ENCODE data around the gene PCDH1. TPM values are rescaled to one million over a fixed set of nuclear protein-coding genes. Genes with fewer than 3 reads are reported as not detected.
"Not testable (repeated sequence)": the region's sequence is repeated elsewhere in the genome, so short reads cannot be mapped to it uniquely, and the experiment has no call there.

PCDH1 gene
- 100 to 1,000 TPM in 1 of 9 donors, 10 to 100 TPM in 8; 10.2 to 106 (median 19.2) TPM for total RNA-seq
- 10 to 100 TPM; 13.5 to 25.8 TPM for polyA plus RNA-seq
- long read RNA-seq, donor 1, partial matches to known transcripts, result 0 of 5 reads
- long read RNA-seq, donor 1, other reads (novel, unspliced or antisense), result 5 of 5 reads
- long read RNA-seq, donor 2, partial matches to known transcripts, result 4 of 14 reads
- long read RNA-seq, donor 2, other reads (novel, unspliced or antisense), result 9 of 14 reads
- long read RNA-seq, donor 3, partial matches to known transcripts, result 1 of 5 reads
- long read RNA-seq, donor 3, other reads (novel, unspliced or antisense), result 4 of 5 reads

DNA sequence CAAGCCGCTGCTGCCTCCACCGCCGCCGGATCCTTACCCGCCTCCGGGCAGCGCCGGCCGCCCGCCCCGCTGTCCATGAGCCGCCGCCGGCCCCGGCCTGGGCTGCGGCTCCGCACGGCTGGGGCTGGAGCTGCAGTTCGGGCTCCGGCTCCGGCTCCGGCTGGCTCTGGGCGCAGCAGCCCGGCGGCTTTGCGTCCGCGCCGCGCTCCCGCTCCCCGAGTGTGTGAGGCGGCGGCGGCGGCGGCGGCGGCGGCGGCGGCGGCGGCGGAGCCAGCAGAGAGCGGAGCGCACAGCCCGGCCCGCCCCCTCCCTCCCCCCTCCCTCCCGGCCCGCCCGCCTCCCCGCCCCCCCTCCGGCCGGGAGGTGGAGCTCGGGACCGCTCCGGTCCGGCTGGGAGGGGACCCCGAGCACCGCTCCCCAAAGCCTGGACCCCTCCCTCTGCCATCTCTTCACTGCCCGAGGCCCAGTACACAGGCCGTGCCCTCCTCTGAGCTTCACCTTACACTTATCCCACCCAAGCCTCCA is at the start of gene PCDH1:
TSS of gene PCDH1 (minus strand) at position 225 of the 525 bp plus-strand sequence. CDS start at position 77, 148 bp downstream.
- Histone ChIP-seq H3K9me3 (no peaks in the 10 kb centered on the region), H3K4me1 (peaks cover 0 to 90% (median 60%) of the 10 kb centered on the region in 12 donors), H3K27me3 (peaks cover 3 to 88% (median 32%) of the 10 kb centered on the region in 9 donors), H3K27ac (peak within 1 kb of the TSS; percentile 76 to 94 (median 90)), H3K36me3 (no peaks in the 10 kb centered on the region), H3K4me3 (peak within 1 kb of the TSS; percentile 66 to 95 (median 80))
- 0 to 1% (median 0%) methylated on average over 4 to 53 of the region's 63 CpGs for WGBS, 4 donors
- ATAC-seq (peak; percentile 48 to 62 (median 54)), DNase-seq (peak in 4 of 5 donors; percentile 53 to 68 (median 64))
- TF ChIP-seq, protein P1, sequence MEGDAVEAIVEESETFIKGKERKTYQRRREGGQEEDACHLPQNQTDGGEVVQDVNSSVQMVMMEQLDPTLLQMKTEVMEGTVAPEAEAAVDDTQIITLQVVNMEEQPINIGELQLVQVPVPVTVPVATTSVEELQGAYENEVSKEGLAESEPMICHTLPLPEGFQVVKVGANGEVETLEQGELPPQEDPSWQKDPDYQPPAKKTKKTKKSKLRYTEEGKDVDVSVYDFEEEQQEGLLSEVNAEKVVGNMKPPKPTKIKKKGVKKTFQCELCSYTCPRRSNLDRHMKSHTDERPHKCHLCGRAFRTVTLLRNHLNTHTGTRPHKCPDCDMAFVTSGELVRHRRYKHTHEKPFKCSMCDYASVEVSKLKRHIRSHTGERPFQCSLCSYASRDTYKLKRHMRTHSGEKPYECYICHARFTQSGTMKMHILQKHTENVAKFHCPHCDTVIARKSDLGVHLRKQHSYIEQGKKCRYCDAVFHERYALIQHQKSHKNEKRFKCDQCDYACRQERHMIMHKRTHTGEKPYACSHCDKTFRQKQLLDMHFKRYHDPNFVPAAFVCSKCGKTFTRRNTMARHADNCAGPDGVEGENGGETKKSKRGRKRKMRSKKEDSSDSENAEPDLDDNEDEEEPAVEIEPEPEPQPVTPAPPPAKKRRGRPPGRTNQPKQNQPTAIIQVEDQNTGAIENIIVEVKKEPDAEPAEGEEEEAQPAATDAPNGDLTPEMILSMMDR (IDR thresholded peaks at IDR 0.05), result no peak
- peak in 1 of 2 donors; percentile 55 for TF ChIP-seq POLR2A (IDR thresholded peaks at IDR 0.05)
- intact Hi-C loops (cut with DNase I), result loop anchor here (1.0 to 10.0 kb wide), 16 partner anchors 29 to 185 kb away; no protein-coding TSS in a partner anchor

DNA sequence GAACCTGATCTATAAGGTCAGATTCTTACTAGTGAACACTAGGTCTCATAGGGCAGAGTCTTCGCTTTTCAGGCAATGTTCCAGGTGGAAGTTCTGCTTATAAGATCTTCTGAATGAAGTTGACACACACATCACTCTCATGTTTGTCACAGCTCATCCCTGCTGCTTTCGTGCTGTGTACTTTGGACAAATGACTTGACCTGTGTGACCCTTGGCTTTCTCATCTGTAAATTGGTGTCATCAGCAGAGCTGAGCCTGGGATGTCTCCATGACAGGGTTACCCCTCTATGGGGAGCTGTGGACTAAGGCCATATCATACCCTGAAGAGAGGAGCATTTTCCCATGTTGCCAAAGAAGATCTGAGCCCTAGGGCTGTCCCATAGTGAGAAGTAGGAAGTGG is 48.2 kb upstream of the PCDH1 start:
- H3K27ac ChIP-seq, result peak overlapping the region in 1 of 12 donors; percentile 70
- no peaks in the 10 kb centered on the region for H3K9me3 ChIP-seq
- peaks cover 4 to 60% (median 28%) of the 10 kb centered on the region in 12 donors for H3K4me1 ChIP-seq
- H3K27me3 ChIP-seq, result no peaks in the 10 kb centered on the region
- ATAC-seq, result no peak
- peaks cover 0 to 71% (median 67%) of the 10 kb centered on the region in 9 donors for H3K36me3 ChIP-seq
- no peak overlapping the region for H3K4me3 ChIP-seq
- intact Hi-C loops (cut with DNase I), result no loop called here
- 68 to 79% (median 74%) methylated on average over 2 of the region's 2 CpGs for WGBS, 4 donors
- DNase-seq, result no peak
- TF ChIP-seq POLR2A (IDR thresholded peaks at IDR 0.05), result no peak
- TF ChIP-seq, protein P1 (IDR thresholded peaks at IDR 0.05), result no peak

DNA sequence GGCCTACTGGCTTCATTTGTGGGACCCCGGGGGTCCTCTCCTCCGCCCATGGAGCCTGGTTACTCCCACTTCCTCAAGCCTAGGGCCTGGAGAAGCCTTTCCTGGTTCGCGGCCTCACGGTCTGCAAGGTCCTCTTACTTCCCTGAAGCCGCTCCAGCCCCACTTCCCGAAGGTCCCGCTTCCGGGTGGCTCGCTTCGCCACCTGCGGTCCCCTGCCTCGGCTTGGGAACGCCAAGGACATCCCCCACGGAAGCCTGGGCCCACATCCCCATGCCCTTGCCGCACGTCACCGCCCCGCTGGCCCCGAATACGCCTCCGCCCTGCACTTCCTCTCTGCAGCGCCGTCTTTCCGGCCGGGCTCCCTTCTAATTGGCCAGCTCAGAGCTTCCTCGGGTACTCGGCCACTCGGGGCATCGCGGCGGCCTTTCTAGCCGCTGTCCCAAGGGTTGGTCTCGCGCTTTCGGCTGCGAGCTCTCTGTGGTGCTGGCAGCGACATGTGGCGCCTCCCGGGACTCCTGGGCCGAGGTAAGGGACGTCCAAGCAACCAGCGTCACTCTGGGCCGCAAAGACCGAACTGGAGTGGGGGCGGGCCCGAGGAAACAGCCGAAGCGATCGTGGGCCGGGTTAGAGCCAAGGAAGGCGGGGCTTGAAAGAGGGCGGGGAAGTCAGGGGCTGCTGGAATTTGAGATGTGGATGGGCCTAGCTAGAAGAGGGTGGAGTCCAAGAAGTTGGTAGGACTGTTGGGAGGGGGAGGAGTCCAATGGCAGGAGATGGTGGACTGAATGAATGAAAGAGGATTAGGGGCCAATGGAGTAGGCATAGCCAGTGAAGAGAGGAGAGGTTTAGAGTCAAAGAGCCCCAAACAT is 45.5 kb upstream of the PCDH1 start, which contains the start of gene DELE1:
TSS of gene DELE1 (plus strand) at position 424 of the 866 bp plus-strand sequence. CDS start at position 495, 71 bp downstream.
- Histone ChIP-seq H3K9me3 (no peaks in the 10 kb centered on the region), H3K36me3 (peaks cover 0 to 43% (median 39%) of the 10 kb centered on the region in 9 donors), H3K27me3 (no peaks in the 10 kb centered on the region), H3K4me1 (peaks cover 4 to 46% (median 24%) of the 10 kb centered on the region in 12 donors), H3K4me3 (peak within 1 kb of the TSS; percentile 19 to 90 (median 66)), H3K27ac (peak within 1 kb of the TSS; percentile 89 to 99 (median 96))
- ATAC-seq, result peak; percentile 97 to 99 (median 98)
- WGBS, 4 donors, result 0% methylated on average over 23 to 53 of the region's 53 CpGs
- intact Hi-C loops (cut with DNase I), result loop anchor here in 7 of 10 donors (2.0 to 5.0 kb wide), 5 partner anchors 34 to 231 kb away; partner anchors contain the start of gene PCDH12 (in 5 of the 7)
- DNase-seq, result peak; percentile 96 to 98 (median 97)
- TF ChIP-seq, protein P1 (IDR thresholded peaks at IDR 0.05), result peak in 3 of 12 donors; percentile 8 to 18 (median 9)
- TF ChIP-seq POLR2A (IDR thresholded peaks at IDR 0.05), result peak; percentile 13 to 87

DNA sequence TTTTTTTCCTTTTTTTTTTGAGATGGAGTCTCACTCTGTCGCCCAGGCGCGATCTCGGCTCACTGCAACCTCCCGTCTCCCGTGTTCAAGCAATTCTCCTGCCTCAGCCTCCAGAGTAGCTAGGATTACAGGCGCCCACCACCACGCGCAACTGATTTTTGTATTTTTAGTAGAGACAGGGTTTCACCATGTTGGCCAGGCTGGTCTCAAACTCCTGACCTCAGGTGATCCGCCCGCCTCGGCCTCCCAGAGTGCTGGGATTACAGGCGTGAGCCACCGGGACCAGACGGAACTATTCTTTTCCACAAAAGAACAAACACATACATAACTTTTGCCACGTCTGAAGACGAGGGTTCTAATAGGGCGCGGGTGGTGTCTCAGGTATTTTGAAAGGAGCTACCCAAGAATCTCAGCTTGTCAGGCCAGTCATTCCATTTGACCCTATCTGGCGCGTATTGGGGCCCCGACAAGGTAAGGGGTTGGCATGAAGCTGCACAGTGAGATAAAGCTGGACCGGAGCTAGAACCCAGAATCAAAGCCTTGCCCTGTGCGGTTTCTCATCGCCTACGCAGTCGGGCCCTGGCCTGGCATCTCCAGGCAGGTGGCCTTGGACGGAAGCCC is 44.7 kb upstream of the PCDH1 start:
- Histone ChIP-seq H3K36me3 (peaks cover 0 to 36% (median 32%) of the 10 kb centered on the region in 9 donors), H3K27ac (peak overlapping the region; percentile 89 to 99 (median 96)), H3K4me1 (peaks cover 4 to 40% (median 18%) of the 10 kb centered on the region in 12 donors), H3K4me3 (peak overlapping the region; percentile 19 to 90 (median 66))
- ATAC-seq, result peak in 3 of 4 donors; percentile 2 to 7 (median 3)
- not testable (repeated sequence) for H3K27me3 ChIP-seq, H3K9me3 ChIP-seq, DNase-seq
- WGBS, 4 donors, result 53 to 79% (median 55%) methylated on average over 17 to 28 of the region's 28 CpGs
- intact Hi-C loops (cut with DNase I), result loop anchor here in 7 of 10 donors (2.0 to 5.0 kb wide), 5 partner anchors 34 to 231 kb away; partner anchors contain the start of gene PCDH12 (in 4 of the 7)

Measured in heart left ventricle (tissue), 16 donors.